Esophagus muscularis mucosa (tissue), 4 donors: Measurements from ENCODE around the gene DDX39A. TPM values are rescaled to one million over a fixed set of nuclear protein-coding genes. Genes with fewer than 3 reads are reported as not detected.

ENCODE experiments used
- DNase-seq: peaks from one replicate; pipeline ENCODE4 v3.0.0-alpha.2; 2017; ENCODE audit errors: extremely low spot score
- H3K27ac ChIP-seq, 4 donors: fragments of 200-600 bp; sonication (generic); replicated peaks in 1 of 4; 1 replicate in 3 of 4; 2 replicates in 1 of 4; pipeline ENCODE4 v1.5.1; 2016 to 2019; ENCODE audit warnings: mild to moderate bottlenecking in 1 of 4
- H3K27me3 ChIP-seq, 4 donors: fragments of 200-600 bp; sonication (generic); one replicate each; pipeline versions ENCODE4 v1.5.1 to v1.6.0; 2016 to 2019
- H3K36me3 ChIP-seq, 4 donors: fragments of 200-600 bp; sonication (generic); one replicate each; pipeline ENCODE4 v1.5.1; 2016 to 2019
- H3K4me1 ChIP-seq, 4 donors: fragments of 200-600 bp; sonication (generic); one replicate each; pipeline ENCODE4 v1.5.1; 2016 to 2019
- H3K4me3 ChIP-seq, 4 donors: fragments of 200-600 bp; sonication (generic); 1 replicate in 2 of 4; 2 replicates in 2 of 4; pipeline ENCODE4 v1.5.1; 2016 to 2019; ENCODE audit warnings: mild to moderate bottlenecking in 4 of 4, moderate library complexity in 1 of 4
- H3K9me3 ChIP-seq, 4 donors: fragments of 200-600 bp; sonication (generic); 1 replicate in 3 of 4; 2 replicates in 1 of 4; pipeline ENCODE4 v1.5.1; 2016 to 2019
- EP300 ChIP-seq: sonication (generic); formaldehyde crosslinking; IDR thresholded peaks from one replicate; pipeline ENCODE4 v1.6.1; 2017; ENCODE audit warnings: antibody characterized with exemption
- POLR2A ChIP-seq: fragments of 450-650 bp; IDR thresholded peaks from one replicate; pipeline ENCODE4 v1.6.1; 2017; ENCODE audit warnings: antibody characterized with exemption, moderate library complexity, mild to moderate bottlenecking, low read depth
- POLR2AphosphoS5 ChIP-seq, 2 donors: sonication (generic); formaldehyde crosslinking; IDR thresholded peaks; one replicate each; pipeline ENCODE4 v1.6.1; 2017; ENCODE audit warnings: antibody characterized with exemption in 2 of 2
- WGBS: methylation state at CpG from one replicate; pipeline ENCODE4 v1.1.5; 2018; 5-methylcytosine and 5-hydroxymethylcytosine counted together
- intact Hi-C: fragments of 100-400 bp; cut with DNase I; formaldehyde crosslinking; loops from one replicate; pipeline ENCODE4 v1.15.1; 2023
- total RNA-seq, 4 donors: library from RNA; depleted of rRNA; stranded (reverse); fragments of >200 nt; gene quantifications; one replicate each; pipeline versions ENCODE4 v1.1.0 to v1.2.1, GENCODE V29; 2016
- TF ChIP-seq, protein P1 (sequence below), 3 experiments: fragments of 200-600 bp in 2 of 3; fragments of 450-650 bp in 1 of 3; sonication (generic) in 2 of 3; IDR thresholded peaks; one replicate each; pipeline ENCODE4 v1.5.1; 2017 to 2019; ENCODE audit warnings: antibody characterized with exemption in 3 of 3, mild to moderate bottlenecking in 2 of 3, moderate library complexity in 1 of 3

DDX39A gene
- total RNA-seq, 4 donors from 2014 or later = 39.3 to 56.3 (median 42.1) TPM

DNA sequence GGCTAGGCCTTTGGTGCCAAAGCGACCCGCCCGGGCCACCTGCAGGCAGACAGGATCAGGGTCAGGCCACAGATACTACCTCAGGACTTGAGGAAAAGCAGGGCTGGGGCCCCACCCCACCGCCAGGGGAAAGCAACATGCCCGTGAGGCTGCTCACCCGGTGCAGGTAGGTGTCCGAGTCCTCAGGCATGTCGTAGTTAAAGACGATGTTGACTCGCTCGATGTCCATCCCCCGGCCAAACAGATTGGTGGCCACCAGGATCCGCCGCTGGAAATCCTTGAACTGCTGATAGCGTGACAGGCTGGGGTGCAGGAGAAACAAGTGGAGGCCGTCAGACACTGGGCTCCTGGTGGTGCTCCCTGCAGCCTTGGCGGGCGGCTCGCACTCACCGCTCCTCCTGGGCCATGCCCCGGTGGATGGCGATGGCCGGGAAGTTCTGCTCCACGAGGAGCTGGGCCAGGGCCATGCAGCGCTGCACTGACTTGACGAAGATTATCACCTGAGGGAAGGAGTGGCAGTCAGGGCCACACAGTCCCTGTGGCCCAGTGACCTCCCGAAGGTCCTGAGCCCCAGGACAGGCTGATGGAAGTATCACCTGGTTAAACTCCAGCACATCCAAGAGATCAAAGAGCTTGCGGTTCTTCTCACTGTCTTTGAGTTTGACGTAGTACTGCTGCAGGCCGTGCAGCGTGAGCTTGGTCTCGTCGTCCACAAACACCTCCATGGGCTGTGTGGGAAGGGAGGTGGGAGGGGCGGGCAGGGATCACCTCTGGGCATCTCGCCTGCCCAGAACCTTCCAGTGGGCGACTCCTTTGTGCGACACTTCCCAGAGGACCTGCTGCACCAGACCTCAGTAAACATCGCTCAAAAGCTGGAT is 9.8 kb downstream of the DDX39A start:
- 81% methylated on average over 26 of the region's 38 CpGs for WGBS
- Histone ChIP-seq H3K4me3 (no peak overlapping the region), H3K9me3 (no peaks in the 10 kb centered on the region), H3K4me1 (peaks cover 12 to 42% (median 39%) of the 10 kb centered on the region in 4 donors), H3K27me3 (no peaks in the 10 kb centered on the region), H3K36me3 (peaks cover 52 to 86% (median 82%) of the 10 kb centered on the region in 4 donors), H3K27ac (no peak overlapping the region)
- TF ChIP-seq, protein P1, sequence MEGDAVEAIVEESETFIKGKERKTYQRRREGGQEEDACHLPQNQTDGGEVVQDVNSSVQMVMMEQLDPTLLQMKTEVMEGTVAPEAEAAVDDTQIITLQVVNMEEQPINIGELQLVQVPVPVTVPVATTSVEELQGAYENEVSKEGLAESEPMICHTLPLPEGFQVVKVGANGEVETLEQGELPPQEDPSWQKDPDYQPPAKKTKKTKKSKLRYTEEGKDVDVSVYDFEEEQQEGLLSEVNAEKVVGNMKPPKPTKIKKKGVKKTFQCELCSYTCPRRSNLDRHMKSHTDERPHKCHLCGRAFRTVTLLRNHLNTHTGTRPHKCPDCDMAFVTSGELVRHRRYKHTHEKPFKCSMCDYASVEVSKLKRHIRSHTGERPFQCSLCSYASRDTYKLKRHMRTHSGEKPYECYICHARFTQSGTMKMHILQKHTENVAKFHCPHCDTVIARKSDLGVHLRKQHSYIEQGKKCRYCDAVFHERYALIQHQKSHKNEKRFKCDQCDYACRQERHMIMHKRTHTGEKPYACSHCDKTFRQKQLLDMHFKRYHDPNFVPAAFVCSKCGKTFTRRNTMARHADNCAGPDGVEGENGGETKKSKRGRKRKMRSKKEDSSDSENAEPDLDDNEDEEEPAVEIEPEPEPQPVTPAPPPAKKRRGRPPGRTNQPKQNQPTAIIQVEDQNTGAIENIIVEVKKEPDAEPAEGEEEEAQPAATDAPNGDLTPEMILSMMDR (IDR thresholded peaks at IDR 0.05) = no peak
- no peak for TF ChIP-seq EP300
- no peak for TF ChIP-seq POLR2AphosphoS5 (IDR thresholded peaks at IDR 0.05)
- DNase-seq = no peak
- intact Hi-C loops = loop anchor here (5.0 kb wide), 2 partner anchors 47 to 262 kb away; no protein-coding TSS in a partner anchor

DNA sequence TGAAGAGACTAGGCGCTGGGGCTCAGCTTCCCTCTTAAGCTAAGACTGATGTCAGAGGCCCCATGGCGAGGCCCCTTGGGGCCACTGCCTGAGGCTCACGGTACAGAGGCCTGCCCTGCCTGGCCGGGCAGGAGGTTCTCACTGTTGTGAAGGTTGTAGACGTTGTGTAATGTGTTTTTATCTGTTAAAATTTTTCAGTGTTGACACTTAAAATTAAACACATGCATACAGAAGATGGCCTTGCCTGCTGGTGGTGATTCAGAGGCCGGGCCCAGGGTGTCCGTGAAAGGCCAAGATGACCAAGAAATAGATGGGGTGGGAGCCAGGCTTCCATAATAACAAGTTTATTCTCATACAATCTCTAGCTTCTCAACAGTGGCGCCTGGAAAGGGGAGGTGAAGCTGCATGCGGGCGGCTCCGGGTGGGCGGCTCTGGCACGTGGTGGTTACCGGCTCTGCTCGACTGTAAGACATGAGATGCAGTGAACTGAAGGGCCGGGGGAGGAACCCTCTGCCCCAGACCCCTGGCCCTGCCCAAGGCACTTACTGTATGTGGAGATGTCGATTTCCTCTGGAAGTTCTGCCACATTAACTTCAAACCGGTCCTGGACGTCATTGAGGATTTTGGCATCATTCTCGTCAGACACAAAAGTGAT is 10.5 kb downstream of the DDX39A start:
- 73% methylated on average over 20 of the region's 20 CpGs for WGBS
- Histone ChIP-seq H3K4me1 (peaks cover 8 to 34% (median 31%) of the 10 kb centered on the region in 4 donors), H3K4me3 (no peak overlapping the region), H3K27ac (no peak overlapping the region), H3K9me3 (no peaks in the 10 kb centered on the region), H3K36me3 (peaks cover 52 to 92% (median 87%) of the 10 kb centered on the region in 4 donors), H3K27me3 (no peaks in the 10 kb centered on the region)
- DNase-seq = no peak
- intact Hi-C loops = loop anchor here (5.0 kb wide), 2 partner anchors 46 to 261 kb away; no protein-coding TSS in a partner anchor
- TF ChIP-seq, protein P1 (IDR thresholded peaks at IDR 0.05) = no peak
- TF ChIP-seq EP300 (no peak), POLR2A (no peak), POLR2AphosphoS5 (IDR thresholded peaks at IDR 0.05) (peak in 1 of 2 donors; percentile 3)

DNA sequence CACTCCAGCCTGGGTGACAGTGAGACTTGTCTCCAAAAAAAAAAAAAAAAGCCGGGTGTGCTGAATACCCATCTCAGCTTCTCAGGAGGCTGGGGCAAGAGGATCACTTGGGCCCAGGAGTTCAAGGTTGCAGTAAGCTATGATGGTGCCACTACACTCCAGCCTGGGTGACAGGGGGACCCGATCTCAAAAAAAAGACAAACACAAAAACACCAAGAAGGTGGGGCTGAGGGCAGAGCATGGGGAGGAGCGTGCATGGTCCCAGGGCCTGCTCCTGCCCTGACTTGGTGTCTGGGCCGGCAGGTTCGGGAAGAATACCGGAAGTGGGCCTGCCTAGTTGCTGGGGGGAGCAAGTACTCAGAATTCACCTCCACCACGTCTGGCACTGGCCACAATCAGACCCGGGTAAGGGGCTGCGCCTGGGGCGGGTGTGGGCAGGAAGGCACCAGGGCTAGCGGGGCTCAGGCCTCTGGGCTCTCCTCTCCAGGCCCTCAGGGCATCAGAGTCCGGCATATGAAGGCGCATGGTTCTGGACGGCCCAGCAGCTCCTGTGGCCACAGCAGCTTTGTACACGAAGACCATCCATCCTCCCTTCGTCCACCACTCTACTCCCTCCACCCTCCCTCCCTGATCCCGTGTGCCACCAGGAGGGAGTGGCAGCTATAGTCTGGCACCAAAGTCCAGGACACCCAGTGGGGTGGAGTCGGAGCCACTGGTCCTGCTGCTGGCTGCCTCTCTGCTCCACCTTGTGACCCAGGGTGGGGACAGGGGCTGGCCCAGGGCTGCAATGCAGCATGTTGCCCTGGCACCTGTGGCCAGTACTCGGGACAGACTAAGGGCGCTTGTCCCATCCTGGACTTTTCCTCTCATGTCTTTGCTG is 11.3 kb downstream of the DDX39A start:
- no peak for DNase-seq
- Histone ChIP-seq H3K36me3 (peaks cover 55 to 95% (median 90%) of the 10 kb centered on the region in 4 donors), H3K4me3 (no peak overlapping the region), H3K27me3 (no peaks in the 10 kb centered on the region), H3K4me1 (peaks cover 5 to 26% (median 23%) of the 10 kb centered on the region in 4 donors), H3K27ac (no peak overlapping the region), H3K9me3 (no peaks in the 10 kb centered on the region)
- TF ChIP-seq, protein P1 (IDR thresholded peaks at IDR 0.05) = no peak
- TF ChIP-seq POLR2AphosphoS5 (IDR thresholded peaks at IDR 0.05) (no peak), EP300 (no peak), POLR2A (no peak)
- intact Hi-C loops = loop anchor here (5.0 kb wide), 2 partner anchors 46 to 261 kb away; no protein-coding TSS in a partner anchor
- 68% methylated on average over 12 of the region's 20 CpGs for WGBS

DNA sequence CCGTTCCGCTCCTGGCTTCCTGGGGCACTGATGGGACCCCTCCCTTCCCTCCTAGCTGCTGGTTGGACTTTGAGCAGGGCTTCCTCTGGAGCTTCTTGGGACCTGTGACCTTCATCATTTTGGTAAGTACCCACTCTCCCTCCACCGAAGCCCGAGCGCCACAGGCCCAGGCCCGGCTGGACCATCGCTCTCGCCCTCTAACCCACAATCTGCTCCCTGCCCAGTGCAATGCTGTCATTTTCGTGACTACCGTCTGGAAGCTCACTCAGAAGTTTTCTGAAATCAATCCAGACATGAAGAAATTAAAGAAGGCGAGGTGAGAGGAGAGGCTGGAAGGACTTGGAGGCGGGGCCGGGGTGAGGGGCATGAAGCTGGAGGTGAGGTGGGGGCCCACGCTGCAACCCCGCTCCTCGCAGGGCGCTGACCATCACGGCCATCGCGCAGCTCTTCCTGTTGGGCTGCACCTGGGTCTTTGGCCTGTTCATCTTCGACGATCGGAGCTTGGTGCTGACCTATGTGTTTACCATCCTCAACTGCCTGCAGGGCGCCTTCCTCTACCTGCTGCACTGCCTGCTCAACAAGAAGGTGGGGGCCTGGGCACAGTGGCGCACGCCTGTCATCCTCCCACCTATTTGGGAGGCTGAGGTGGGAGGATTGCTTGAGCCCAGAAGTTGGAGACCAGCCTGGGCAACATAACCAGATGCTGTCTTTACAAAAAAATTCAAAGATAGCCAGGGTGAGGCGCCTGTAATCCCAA is 12.3 kb downstream of the DDX39A start:
- no peaks in the 10 kb centered on the region for H3K27me3 ChIP-seq
- WGBS = 86% methylated on average over 23 of the region's 27 CpGs
- intact Hi-C loops = loop anchor here (5.0 kb wide), 2 partner anchors 45 to 260 kb away; no protein-coding TSS in a partner anchor
- peaks cover 5 to 19% (median 18%) of the 10 kb centered on the region in 4 donors for H3K4me1 ChIP-seq
- peak overlapping the region; percentile 66 to 87 (median 80) for H3K27ac ChIP-seq
- peak overlapping the region in 2 of 4 donors; percentile 45 to 55 for H3K4me3 ChIP-seq
- H3K36me3 ChIP-seq = peaks cover 48 to 95% (median 89%) of the 10 kb centered on the region in 4 donors
- no peak for DNase-seq
- H3K9me3 ChIP-seq = no peaks in the 10 kb centered on the region
- no peak for TF ChIP-seq EP300
- TF ChIP-seq, protein P1 (IDR thresholded peaks at IDR 0.05) = no peak
- no peak for TF ChIP-seq POLR2AphosphoS5 (IDR thresholded peaks at IDR 0.05)
- no peak for TF ChIP-seq POLR2A
